Measurements from ENCODE around the gene MMRN2. TPM values are rescaled to one million over a fixed set of nuclear protein-coding genes. Genes with fewer than 3 reads are reported as not detected.
A peak's percentile ranks its signal among the peaks of the same experiment; 100 is the strongest.

The MMRN2 gene
- total and polyA plus RNA-seq, 4 donors, result 1.7 to 12.1 (median 8.6) TPM

GRCh38 chr10:86964061-86964846 is 6.8 kb upstream of the MMRN2 start:
- WGBS, result 88% methylated on average over 13 of the region's 13 CpGs
- Histone ChIP-seq H3K9ac (ENCODE audit: low read depth in 1 of 2, low read length in 2 of 2) (no peak overlapping the region), H3K36me3 (ENCODE audit: control insufficient read depth in 4 of 4, insufficient read depth in 3 of 4, low read depth in 1 of 4, low read length in 3 of 4) (no peaks in the 10 kb centered on the region), H3K9me3 (ENCODE audit: control insufficient read depth in 4 of 4, low read length in 3 of 4) (no peaks in the 10 kb centered on the region), H3K27me3 (ENCODE audit: control insufficient read depth in 4 of 4, insufficient read depth in 4 of 4, low read length in 3 of 4) (no peaks in the 10 kb centered on the region), H3K27ac (ENCODE audit: low read depth in 1 of 2, low read length in 2 of 2) (no peak overlapping the region), H3K4me3 (ENCODE audit: low read depth in 1 of 3, low read length in 3 of 3) (no peak overlapping the region), H3K4me1 (ENCODE audit: control insufficient read depth in 4 of 4, insufficient read depth in 4 of 4, low read length in 3 of 4) (peaks cover 0 to 25% (median 11%) of the 10 kb centered on the region in 4 donors)
- TF ChIP-seq RXRA (IDR thresholded peaks at IDR 0.05) (no peak), YY1 (IDR thresholded peaks at IDR 0.05) (no peak), ZBTB33 (IDR thresholded peaks at IDR 0.05) (no peak), FOXA1 (IDR thresholded peaks at IDR 0.05) (no peak), TAF1 (conservative IDR thresholded peaks at IDR 0.05) (no peak), CTCF (IDR thresholded peaks at IDR 0.05; ENCODE audit: low read depth, low read length, missing input control) (no peak), JUND (IDR thresholded peaks at IDR 0.05) (no peak), MAX (IDR thresholded peaks at IDR 0.05) (no peak), FOXA2 (IDR thresholded peaks at IDR 0.05) (no peak), HNF4A (conservative IDR thresholded peaks at IDR 0.05) (no peak), GABPA (IDR thresholded peaks at IDR 0.05 in 1 of 2, conservative IDR thresholded peaks at IDR 0.05 in 1 of 2) (no peak), SP1 (IDR thresholded peaks at IDR 0.05) (no peak), EGR1 (IDR thresholded peaks at IDR 0.05; ENCODE audit: low read depth in 2 of 2) (no peak), RAD21 (IDR thresholded peaks at IDR 0.05) (no peak), HNF4G (IDR thresholded peaks at IDR 0.05) (no peak), ATF3 (IDR thresholded peaks at IDR 0.05) (no peak), NR2F2 (IDR thresholded peaks at IDR 0.05) (no peak), REST (IDR thresholded peaks at IDR 0.05) (no peak)
- peak; percentile 30 for DNase-seq (ENCODE audit: low spot score)

All from liver (tissue), 9 donors.